Skin of body (tissue), 2 donors: Measurements from ENCODE around the gene BMAL1. TPM values are rescaled to one million over a fixed set of nuclear protein-coding genes. Genes with fewer than 3 reads are reported as not detected.
A peak's percentile ranks its signal among the peaks of the same experiment; 100 is the strongest.

ENCODE experiments used
- DNase-seq: peaks from one replicate; lab custom pipeline; 2025; lab: John Stamatoyannopoulos, UW
- total RNA-seq: library from RNA; depleted of rRNA; stranded (reverse); fragments of >200 nt; gene quantifications from one replicate; pipeline ENCODE4 v1.2.3, GENCODE V29; 2014

BMAL1 gene
- total RNA-seq, 1 donor from 2014 or later = 23.0 TPM

DNA sequence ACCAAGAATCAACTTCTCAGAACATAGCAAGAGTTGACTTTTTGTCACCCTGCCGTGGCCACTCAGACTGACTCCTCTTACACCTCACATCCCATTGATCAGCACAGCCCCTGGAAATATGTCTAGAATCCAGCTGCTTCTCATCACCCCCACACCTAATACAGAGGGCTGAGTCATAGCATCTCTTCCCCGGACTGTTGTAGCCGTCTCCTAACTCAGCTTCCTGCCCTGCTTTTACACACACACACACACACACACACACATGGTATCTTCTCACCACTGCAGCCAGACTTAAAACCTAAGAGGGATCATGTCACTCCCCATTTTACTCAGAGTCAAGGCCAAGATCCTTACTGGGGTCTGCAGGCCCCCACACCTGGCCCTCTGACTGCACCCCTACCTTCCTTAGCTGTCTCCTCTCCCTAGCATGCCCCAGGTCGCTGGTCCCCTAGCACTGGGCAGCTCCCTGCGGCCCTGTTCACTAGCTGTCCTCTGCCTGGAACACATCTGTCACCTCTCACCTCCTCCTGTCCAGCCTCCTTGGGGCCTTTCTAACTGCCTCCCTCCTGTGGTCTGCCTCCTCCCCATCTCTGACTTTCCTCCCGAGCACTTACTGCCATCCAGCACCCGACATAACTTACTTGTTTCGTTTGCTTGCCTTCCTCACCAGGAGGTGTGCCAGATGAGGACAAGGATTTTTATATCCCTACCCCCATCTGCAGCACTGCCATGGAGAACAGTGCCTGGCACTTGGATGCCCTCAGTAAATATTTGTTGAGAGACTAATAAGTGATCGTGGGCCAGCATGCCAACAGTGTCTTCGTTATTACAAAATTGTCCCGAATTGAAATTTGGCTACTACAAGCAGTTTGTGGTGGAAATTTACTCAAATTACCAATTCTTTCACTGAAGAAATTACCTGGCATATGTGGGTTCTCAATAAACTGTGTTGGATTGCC is 61.9 kb downstream of the BMAL1 start:
- no peak for DNase-seq

DNA sequence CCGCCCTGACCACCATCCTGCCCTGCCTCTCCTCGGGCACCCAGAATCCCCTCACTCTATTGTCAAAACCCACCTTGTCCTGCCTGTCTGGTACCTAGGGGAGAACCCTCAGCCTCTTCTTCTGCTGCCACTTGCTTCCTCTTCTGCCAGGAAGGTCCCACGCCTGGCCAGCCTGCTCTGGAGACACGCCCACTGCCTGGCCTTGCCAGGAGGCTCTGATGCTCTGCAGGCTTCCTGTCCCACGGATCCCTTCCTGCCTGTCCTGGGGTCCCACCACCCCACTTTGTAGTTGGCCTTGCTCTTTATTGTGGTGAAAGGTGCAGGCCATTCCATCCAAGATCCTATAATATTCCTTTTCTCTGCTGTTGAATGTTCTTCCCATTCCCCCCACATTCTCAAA is 63.4 kb downstream of the BMAL1 start:
- DNase-seq = no peak

DNA sequence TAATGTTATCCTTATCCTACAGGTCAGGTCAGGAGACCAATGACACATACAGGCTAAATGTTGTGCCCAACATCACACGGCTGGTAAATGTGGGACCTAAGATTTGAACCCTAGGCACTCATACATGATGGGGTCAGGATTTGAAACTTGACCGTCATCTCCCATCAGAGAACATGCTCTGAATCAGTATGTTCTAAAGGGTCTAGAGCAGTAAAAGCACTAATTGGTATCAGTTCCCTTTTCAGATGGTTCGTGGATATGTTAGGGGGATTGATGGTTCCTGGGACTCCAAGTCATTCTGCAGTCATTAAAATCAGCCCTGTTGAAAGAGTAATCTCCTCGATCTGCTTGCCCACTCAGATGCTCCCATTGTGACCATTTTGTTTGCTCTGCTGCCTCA is 65.5 kb downstream of the BMAL1 start:
- no peak for DNase-seq

DNA sequence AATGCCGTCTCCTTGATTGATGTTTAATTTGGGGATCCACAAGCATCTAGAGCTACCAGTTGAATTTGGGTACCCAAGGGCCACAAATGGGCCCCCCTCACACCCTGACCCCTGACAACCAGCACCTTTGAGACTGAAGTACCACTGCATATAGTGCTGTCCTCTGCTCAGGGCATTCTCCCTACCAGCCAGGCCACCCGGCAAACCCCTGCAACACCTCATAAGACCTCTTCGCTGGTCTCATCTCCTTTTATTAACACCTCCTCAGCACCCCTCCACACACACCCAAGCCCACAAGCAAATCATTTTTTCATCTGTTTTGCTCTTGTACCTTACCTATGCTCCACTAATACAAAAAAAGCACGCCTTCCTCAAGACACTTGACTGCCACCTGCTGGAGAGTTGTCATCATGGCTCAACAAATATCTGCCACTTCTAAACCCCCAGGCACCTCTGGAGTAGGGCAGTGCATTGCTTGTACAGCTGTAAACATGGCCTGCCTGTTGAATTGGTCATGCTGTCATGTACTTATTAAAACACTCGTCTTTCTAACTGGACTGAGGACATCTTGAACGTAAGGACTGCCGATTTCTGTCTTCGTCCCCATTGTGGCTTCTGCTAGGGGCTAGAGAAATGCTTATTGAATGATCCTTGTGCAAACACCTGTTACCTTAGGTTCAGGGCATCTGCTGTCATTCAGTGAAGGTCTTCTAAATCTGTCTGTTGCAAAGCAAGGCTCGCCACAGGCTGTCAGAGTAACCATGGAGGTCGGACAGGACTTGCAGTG is 66.5 kb downstream of the BMAL1 start:
- peak; percentile 44 for DNase-seq

DNA sequence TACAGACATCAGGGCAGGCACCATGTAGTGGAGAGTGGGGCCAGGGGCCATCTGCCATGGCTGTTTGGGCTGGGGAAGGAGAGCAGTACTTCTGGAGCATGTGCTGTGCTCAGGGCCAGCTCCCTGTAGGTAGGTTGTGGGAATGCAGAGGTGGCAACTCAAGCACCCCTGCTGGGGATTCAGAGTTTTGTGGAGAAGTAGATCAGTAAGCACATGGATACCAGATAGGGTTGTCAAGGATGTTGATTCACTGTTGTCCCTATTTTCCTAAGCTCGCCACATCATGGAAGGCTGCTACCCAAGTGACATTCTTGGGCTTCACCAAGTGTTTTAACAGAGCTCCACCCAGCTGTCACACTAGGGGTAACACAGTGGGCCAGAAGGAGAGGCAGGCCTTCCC is 67.2 kb downstream of the BMAL1 start:
- no peak for DNase-seq

DNA sequence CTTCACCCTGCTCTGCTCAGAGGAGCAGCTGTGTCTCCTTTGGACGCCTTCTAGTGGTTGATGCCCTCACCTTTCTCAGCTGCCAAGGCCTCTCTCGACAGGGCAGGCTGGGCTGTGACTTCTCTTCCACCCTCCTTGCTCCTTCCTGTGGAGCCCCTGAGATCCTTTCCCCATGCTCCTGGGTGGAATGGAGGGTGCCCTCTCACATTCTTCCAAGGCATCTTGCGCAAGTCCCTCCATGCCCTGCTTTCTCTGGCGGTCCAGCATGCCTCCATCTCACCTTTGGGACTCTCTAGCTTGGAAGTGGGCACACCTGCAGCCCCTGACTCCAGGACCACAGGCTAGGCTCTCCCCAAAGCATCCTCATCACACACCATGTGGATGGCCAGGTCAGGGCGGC is 68.9 kb downstream of the BMAL1 start:
- no peak for DNase-seq

DNA sequence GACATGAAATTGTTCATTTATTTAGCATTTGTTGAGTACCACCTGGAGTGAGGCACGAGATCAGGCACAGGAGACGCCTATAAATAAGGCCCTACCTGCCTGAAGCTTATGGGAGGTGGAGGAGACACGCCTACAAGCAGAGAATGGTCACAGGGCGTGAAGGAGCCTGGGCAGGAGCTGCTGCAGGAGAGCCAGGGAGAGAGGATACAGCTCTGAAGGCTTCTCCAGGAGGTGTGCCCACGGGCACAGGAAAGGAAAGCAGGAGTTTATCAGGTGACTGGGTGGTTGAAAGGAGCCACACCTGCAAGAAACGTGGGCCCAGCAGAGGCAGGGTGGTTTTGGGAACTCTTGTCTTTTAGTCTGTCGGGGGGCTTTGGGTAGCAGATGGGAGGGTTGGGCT is 70.3 kb downstream of the BMAL1 start:
- DNase-seq = no peak

DNA sequence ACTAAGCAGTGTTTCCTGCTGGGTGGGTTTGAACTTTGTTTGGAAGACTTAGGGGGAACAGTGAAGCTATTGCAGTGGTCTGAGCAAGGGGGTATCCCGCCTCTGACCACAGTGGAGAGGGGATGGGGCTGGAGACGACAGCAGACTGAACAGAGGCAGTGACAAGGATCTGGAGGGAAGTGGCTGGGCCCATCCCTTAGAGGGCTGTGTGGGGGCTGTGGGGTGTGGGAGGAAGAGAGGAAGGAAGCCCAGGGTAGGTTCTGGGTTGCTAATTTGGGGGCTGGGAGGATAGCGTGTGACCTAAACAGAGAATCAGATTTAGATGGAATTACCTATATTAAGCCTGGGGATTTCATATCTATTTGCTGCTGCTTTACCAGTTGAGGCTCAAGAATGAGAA is 70.7 kb downstream of the BMAL1 start:
- DNase-seq = no peak

DNA sequence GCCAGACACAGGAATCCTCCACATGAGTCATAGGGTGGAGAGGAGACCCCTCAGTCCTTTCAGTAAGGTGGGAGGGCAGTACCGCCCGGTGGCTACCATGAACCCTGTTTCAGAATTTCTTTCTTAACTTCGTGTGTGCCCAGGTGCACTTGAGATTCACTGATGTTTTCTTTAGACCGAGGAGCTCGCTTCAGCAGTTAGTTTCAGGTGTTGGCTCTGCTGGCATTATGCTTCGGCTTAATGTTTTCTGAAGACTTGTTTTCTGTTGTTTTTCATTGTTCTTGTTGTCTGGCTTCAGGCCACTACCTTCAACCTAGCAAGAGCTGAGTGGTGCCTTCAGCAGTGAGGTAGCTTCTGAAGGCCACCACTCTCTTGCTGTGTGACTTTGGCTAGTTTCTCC is 71.5 kb downstream of the BMAL1 start:
- DNase-seq = no peak

DNA sequence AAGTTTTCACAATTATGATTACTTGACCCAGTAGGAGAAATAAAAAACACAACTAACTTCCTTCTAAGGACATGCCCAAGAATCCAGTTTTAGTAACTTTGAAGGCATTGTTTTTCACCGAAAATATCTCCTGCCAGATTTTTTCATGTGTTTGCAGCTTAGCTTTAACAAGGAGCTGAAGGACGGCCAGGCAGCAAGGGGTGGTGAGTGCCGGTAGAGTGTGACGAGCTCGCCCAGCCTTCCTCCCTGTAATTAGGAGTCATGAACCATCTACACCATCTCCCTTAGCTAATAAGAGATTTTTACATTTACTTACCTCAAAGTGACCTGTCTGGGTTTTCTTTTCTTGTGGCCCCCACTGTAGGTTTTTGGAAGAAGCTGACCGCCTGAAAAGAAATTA is 72.0 kb downstream of the BMAL1 start:
- no peak for DNase-seq

DNA sequence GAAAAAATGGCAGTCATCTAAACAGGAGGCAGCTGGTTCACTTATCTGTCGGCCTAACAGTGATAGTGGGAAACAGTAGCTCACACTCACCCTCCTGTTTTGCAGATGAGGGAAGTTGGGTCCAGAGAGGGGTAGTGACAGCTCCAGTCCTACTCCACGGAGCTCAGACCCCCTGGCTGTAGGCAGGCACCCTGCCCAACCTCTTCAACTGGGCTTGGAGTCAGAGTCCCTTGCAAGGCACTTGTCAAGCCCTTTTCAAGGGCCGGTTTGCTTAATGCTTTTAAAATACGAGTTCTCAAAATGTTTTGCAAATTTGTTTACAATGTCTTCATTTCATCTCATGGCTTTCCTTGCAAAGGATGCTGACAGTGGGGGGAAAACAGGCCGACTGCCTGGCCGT is 75.1 kb downstream of the BMAL1 start:
- DNase-seq = no peak

DNA sequence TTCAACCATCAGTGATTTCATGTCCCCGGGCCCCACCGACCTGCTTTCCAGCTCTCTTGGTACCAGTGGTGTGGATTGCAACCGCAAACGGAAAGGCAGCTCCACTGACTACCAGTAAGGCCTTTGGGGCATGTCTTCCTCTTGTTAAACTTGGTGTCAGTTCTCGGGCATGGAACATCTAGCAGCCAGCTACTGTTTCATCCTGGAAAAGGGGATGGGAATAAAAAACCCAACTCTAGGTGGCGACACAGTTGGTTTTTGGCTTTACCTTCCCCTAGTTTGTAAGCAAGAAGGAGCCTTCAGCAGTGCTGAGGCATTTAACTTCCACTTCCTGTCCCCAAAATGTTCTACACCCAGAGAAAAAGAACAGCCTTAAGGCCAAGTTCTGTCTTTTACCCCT is 76.7 kb downstream of the BMAL1 start:
- no peak for DNase-seq

DNA sequence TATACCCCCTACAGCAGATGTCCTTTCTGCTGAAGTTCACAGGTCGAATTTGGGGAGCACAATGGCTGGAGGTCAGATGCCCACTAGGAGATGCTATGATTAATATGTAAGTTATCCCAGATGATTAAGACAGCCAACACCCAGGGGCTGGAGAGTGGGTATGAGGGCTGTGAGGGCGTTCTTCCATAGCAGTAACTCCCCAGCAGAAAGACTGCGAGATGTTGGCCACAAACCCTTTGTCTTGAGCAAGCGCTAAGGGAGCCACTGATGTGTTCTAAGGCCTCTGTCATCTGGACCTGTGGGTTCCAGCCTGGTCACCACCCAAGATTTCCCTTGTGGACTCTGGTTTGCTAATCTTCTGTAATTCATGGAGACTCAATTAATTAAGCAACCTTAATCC is 77.6 kb downstream of the BMAL1 start:
- DNase-seq = no peak

DNA sequence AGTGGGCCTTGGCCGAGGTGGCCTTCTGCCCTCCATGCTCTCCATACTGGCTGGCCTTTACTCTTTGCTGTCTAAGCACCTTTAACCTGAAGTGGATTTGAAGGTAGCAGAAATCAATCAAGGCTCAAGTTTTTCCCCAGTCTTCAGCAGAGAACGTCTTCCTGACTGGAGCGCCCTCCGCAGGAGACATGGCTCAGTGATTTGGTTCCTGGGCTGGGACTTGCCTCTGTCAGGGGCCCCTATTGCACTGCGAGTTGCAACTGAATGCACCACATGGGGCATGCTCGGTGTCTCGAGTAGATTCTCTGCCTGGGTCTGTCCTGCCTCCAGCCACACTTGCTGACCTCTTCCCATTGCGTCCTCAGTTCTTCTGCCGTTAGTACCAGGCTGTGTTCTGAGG is 79.6 kb downstream of the BMAL1 start:
- DNase-seq = no peak

DNA sequence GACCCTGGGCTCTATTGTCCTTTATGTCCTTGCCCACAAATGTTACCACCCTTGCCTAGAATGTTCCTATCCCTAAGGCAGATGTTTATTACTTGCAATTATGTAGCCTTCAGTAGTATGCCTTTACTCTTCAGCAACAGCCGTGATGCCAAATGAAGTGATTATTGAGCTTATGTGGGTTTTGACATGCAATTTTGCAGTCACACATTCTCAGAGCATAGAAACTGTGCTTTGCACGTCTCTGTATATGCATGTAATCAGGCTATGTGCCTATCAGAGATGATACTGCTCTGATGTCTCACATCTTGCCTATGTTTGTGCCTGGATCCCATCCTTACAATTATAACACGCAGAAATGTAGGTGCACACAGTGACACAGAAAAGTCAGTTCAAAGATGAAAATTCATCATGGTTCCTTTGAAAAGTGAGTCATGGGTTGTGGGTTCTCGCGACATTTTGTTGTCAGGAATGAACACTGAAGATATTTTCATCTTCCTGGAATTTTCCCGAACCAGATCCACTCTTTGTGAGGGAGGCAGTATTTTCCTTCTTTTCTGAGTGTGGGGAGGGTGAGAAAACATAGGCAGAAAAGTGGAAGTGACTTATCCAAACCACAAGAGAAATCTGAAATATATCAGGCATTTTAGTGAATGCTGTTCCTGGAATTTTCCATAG is 81.1 kb downstream of the BMAL1 start:
- DNase-seq = no peak

DNA sequence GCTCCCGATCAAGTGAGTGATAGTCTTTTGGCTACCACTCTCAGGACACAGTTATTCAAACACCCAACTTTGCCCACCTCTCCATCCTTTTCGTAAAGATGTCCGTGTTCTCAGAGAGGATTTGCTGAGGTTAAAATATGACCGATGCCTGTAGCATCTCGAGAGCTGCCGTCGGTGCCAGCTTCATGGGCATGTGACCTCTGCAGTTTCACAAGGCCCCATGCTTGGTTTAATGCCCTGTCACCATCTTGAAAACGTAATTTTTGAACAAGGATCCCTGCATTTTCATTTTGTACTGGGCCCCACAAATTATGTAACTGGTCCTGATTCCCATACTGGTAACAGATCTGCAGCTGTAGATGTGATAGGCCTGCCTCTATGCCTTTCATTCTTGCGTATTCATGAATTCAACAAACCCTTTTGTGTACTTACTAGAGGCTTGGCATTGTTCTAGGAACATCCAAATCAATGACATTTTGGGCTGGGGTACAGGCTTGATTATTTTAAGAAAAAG is 85.1 kb downstream of the BMAL1 start:
- DNase-seq = no peak

DNA sequence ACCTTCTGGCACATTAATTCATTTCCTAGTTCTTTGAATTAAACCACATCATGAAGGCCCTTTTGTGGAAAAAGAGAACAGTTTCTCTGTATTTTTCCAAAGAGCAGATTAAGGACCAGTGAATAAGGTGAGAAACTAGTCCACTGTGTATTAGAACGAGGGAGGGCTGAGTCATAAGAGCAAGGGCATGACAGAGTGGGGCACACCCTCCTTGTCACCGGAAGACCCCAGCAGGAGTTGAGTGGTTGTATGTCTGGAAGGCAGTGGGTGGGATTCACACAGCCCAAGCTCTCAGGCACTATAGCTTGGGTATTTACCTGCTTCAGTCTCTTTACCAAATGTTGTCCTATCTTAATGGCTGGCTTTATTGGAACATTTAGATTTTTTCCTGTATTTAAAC is 86.8 kb downstream of the BMAL1 start:
- no peak for DNase-seq

DNA sequence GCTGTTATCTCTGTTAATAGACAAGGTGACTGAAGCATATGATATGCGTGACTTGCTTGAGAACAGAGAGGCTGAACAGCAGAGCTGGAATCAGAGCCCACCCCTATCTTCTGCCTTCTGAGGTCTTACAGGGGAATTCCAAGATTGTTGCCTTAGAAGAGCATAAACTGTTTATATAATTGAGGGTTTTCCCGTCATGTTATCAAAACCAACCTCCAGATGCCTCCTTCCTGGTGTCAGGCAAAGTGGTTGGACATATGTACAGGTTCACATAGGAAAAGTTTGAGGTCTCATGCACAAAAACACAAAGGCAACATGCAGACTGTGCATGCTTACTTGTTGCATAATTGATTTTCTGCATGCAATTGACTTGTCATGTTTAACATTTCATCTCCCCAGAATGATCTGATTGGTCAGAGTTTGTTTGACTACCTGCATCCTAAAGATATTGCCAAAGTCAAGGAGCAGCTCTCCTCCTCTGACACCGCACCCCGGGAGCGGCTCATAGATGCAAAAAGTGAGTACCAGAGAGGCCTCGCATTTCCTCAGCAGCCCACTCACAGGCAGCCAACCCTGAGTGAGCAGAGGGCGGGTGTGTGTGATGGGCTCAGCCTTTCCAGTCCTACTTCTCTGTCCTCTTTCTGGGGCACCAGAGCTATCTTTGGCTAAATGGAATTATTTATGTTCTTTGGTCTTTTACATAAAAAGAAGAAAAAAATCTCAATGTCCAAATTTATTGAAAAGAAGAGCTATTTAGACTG is 88.9 kb downstream of the BMAL1 start:
- no peak for DNase-seq

DNA sequence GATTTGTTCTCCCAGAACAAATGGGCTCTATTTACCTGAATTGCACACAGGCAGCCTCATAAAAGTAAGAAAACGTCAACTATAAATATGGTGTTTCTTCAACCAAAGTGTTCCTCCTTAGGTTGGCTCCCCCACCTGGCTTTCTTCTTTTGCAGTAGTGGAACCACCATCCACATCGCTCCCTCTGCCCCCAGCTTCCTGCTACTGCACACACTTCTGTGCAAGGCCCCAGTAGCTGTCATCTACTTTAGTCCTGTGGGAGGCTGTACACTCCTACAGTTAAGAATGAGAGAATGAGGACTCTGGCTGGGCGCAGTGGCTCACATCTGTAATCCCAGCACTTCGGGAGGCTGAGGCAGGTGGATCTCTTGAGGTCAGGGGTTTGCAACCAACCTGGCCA is 89.5 kb downstream of the BMAL1 start:
- DNase-seq = no peak

DNA sequence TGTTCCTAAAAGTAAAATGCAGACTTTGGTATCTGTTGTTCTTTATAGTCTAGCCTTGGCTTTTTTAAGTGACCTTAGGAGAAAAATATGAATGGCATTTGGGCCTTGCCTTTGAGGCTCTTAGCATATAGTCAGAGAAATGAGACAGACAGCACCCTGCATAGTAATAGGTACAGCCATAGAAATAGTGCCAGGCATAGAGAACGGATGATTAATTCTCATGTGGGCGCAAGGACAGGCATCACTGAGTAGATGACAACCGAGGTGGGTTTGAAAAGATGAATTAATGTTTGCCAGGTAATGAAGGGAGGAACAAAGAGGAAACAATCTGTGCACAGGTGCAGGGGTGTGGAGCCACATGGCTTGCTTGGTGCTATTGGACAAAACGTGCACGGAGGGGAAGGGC is 90.5 kb downstream of the BMAL1 start:
- DNase-seq = no peak

DNA sequence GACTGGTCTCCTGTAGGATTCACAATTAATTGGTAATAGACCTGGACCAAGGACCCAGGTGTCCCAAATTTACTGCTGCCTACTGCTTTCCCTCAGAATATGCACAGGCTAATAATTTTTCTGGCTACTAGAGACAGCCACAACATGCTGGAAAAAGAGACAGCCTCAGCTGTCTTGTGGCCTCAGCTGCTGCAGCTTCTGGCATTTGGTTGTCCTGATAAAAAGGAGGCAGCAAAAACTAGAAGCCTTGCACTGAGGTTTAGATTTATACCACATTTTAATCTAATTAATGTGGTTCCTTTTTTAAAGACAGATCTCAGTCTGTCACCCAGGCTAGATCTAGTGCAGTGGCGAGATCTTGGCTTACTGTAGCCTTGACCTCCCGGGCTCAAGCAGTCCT is 95.6 kb downstream of the BMAL1 start:
- DNase-seq = no peak
